ENCODE results near the gene NEB.
A peak's percentile ranks its signal among the peaks of the same experiment; 100 is the strongest.

The NEB gene

GRCh38 chr2:151525821-151526373 lies 208.4 kb downstream of the NEB start:
- in situ Hi-C loops (cut with MboI; ENCODE audit: low pct_unique_long_range_greater_than_20kb, low sequenced_read_pairs), result no loop called here
- peak; percentile 13 for DNase-seq

DNA sequence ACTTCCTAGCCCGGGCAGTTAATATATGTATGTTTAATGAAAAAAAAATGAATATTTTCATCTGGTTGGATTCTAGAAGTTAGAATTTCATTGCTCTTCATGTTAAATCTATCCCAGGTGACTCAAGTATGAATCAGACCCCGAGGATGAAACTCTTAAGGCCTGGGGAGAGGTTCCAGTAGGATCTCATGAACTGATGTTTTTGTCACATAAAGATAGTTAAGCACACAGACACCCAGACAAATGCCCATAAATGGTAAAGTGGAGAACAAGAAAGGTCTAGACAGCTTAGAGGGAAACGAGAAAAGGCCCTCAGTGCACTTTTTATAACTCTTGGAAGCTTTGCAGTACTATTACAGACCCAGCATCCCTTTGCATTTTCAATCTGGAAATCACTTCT lies 210.4 kb downstream of the NEB start:
- no peak for DNase-seq
- in situ Hi-C loops (cut with MboI; ENCODE audit: low pct_unique_long_range_greater_than_20kb, low sequenced_read_pairs), result no loop called here

DNA sequence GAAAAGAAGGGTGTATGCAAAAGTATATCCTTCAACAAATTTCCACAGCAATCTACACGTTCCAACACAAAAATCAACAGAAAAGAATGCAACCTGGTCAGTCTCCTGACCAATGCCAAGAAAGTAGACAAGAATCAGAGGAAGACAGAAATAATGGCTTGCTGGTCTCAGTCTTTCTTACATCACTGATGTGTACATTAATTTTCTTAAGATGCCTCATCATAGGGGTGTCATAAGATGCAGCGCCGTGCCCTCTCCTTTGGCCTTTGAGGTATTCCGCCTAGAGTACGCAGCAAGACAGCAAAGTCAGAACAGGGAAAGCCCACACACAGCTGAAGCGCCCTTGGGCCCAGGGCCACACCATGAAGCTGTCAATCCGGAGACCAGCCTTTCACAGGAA lies 211.7 kb downstream of the NEB start:
- DNase-seq, result no peak
- in situ Hi-C loops (cut with MboI; ENCODE audit: low pct_unique_long_range_greater_than_20kb, low sequenced_read_pairs), result no loop called here

DNA sequence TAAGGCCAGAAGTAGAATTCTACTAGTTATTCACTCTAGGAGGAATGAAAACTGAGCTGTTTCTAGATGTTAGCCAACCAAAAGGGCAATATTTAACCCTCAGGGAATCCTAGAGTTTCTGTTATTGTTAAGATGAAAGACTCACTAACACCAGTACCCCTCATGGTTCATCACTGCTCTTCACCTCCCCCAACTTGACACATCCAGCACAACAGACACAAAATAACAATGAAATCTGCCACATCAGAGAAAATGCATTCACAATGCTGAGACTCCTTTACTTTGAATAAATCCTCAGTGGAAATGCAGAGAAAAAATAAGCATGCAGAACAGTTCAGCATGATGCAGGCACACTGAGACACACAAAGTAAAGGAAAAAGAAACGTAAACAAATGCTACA lies 213.3 kb downstream of the NEB start:
- no peak for DNase-seq
- in situ Hi-C loops (cut with MboI; ENCODE audit: low pct_unique_long_range_greater_than_20kb, low sequenced_read_pairs), result no loop called here

- in situ Hi-C loops (cut with MboI; ENCODE audit: low pct_unique_long_range_greater_than_20kb, low sequenced_read_pairs), result no loop called here
- no peak for DNase-seq
These were observed 215.5 kb downstream of the NEB start for GRCh38 chr2:151518802-151519201.

DNA sequence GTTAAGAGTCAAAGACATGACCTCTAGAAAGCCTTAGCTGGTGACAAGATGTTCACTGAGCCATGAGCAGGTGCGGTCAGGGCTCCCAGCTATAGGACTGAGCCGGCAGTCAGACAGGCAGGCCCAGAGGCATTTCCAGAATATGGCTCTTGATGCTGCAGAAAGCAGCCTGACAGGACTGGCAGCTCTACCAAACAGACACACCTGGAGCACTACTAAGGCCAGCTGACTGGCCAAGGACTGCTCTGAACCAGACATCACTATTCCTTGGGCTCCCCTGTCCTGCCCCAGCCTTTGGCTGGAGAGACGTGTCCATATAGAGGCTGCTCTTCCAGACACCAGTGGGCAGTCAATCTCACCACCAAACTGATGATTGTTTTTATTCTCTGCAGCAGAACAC lies 225.8 kb downstream of the NEB start:
- DNase-seq, result no peak
- in situ Hi-C loops (cut with MboI; ENCODE audit: low pct_unique_long_range_greater_than_20kb, low sequenced_read_pairs), result no loop called here

DNA sequence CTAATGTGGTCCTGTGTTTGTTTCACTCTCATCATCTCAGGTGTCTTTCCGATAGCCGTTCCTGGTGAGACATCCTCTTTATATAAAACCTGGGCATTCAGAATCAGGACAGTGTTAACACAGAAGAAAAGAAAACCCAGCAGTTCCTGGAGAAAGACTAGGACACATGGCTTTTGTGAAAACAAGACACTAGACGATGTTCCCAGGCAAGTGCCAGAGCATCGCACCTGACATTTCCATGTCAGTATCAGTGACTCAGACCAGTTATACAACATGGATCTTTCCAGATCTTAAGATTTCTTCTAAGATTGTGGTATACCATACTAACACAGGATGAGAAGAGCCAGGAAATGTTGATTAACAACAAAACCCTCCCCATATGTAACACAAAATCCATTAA lies 228.1 kb downstream of the NEB start:
- in situ Hi-C loops (cut with MboI; ENCODE audit: low pct_unique_long_range_greater_than_20kb, low sequenced_read_pairs), result no loop called here
- DNase-seq, result no peak

DNA sequence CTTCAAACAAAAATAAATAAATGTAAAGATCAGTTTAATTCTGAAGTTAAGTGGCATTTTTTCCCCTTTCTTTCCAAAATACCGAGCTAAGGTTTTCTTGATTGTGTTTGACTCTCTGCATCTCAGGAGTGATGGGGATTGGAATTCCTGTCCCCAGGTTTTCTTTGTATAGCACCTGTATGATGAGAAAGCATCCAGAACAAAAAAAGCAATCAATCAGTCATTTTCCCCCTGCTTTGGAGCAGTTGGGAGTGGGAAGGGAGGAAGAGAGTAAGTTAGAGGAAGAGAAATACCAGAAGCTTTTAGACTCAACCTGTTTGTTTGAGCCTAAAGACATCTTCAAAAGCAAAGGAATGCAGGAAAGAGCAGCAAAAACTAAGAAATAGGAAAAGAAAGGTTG lies 236.1 kb downstream of the NEB start:
- in situ Hi-C loops (cut with MboI; ENCODE audit: low pct_unique_long_range_greater_than_20kb, low sequenced_read_pairs), result loop anchor here (25.0 kb wide), 1 partner anchor 514 kb away; no protein-coding TSS in a partner anchor
- DNase-seq, result no peak

GRCh38 chr2:151491496-151491895 lies 242.8 kb downstream of the NEB start:
- no peak for DNase-seq
- in situ Hi-C loops (cut with MboI; ENCODE audit: low pct_unique_long_range_greater_than_20kb, low sequenced_read_pairs), result loop anchor here (25.0 kb wide), 1 partner anchor 521 kb away; no protein-coding TSS in a partner anchor

DNA sequence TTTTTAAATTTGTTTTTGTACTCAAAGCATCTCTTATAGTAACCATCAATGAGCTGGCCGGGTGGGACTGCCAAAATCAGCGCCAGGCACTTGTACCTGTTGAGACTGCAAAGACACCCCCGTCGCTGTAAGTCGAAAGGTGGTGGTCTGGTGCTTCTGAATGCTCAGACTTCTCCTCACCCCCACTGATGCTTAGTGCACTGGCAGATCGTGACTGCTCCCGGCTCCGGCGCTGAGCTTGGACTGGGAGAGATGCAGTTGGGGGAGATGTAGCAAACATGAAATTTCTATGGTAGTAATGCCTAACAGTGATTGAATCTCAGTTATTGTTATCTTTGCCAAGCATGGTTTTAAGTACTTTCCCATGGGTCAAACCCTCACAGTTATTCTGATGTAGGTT lies 244.0 kb downstream of the NEB start:
- in situ Hi-C loops (cut with MboI; ENCODE audit: low pct_unique_long_range_greater_than_20kb, low sequenced_read_pairs), result loop anchor here (25.0 kb wide), 1 partner anchor 522 kb away; no protein-coding TSS in a partner anchor
- DNase-seq, result no peak

DNA sequence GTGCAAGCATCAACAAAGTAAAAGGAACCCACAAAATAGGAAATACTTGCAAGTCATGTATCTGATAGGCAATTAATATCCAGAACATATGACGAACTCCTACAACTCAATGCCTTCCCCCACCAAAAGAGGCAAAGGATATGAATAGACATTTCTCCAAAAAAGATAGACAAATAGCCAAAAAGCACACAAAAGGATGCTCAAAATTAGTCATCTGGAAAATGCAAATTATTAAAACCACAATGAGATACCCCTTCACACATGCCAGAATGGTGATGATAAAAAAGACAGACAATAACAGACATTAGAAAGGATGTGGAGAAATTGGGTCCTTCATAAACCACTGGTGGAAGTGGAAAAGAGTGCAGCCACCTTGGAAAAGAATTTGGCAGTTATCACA lies 248.2 kb downstream of the NEB start:
- no peak for DNase-seq
- in situ Hi-C loops (cut with MboI; ENCODE audit: low pct_unique_long_range_greater_than_20kb, low sequenced_read_pairs), result loop anchor here (25.0 kb wide), 1 partner anchor 526 kb away; no protein-coding TSS in a partner anchor

DNA sequence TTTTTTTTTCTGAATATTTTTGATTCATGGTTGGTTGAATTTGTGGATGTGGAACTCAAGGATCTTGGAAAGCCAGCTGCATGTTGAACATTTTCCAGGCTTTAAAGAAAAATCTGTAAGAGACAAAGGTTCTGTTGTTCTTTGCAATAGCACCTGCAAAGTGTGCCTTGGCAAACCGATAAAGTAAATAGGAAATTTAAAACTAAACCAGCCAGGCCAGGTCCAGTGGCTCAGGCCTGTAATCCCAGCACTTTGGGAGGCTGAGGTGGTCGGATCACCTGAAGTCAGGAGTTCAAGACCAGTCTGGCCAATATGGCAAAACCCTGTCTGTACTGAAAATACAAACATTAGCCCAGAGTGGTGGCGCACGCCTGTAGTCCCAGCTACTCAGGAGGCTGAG lies 250.2 kb downstream of the NEB start:
- in situ Hi-C loops (cut with MboI; ENCODE audit: low pct_unique_long_range_greater_than_20kb, low sequenced_read_pairs), result loop anchor here (25.0 kb wide), 1 partner anchor 528 kb away; no protein-coding TSS in a partner anchor
- no peak for DNase-seq

DNA sequence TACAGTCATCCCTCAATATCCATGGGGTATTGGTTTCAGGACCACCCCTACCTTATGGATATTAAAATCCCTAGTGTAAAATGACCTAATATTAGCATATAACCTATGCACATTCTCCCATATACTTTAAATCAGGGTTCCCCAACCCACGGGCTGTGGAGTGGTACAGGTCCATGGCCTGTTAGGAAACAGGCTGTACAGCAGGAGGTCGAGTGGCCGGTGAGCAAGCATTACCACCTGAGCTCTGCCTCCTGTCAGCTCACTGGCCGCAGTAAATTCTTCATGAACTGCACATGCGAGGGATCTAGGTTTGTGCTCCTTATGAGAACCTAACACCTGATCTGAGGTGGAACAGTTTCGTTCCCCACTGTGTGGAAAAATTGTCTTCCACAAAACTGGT lies 250.7 kb downstream of the NEB start:
- no peak for DNase-seq
- in situ Hi-C loops (cut with MboI; ENCODE audit: low pct_unique_long_range_greater_than_20kb, low sequenced_read_pairs), result loop anchor here (25.0 kb wide), 1 partner anchor 529 kb away; no protein-coding TSS in a partner anchor

GRCh38 chr2:151482171-151482725 lies 252.0 kb downstream of the NEB start:
- in situ Hi-C loops (cut with MboI; ENCODE audit: low pct_unique_long_range_greater_than_20kb, low sequenced_read_pairs), result loop anchor here (25.0 kb wide), 1 partner anchor 530 kb away; no protein-coding TSS in a partner anchor

DNA sequence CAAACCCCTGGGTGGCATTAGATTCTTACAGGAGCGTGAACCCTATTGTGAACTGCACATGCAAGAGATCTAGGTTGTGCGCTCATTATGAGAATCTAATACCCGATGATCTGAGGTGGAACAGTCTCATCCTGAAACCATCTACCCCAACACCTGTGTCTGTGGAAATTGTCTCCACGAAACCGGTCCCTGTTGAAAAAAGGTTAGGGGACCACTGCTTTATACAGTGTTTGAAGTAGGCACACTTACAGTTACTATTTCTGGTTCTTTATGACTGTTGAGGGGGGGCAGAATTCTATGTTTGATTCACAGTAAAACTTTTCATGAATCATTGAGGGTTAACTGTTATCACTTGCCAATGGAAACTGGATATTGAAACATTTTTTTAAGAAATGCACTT lies 252.5 kb downstream of the NEB start:
- in situ Hi-C loops (cut with MboI; ENCODE audit: low pct_unique_long_range_greater_than_20kb, low sequenced_read_pairs), result loop anchor here (25.0 kb wide), 1 partner anchor 531 kb away; no protein-coding TSS in a partner anchor
- DNase-seq, result no peak

More at GRCh38 chr2:151482171-151482725, 252.0 kb downstream of the NEB start:
- DNase-seq, result no peak

DNA sequence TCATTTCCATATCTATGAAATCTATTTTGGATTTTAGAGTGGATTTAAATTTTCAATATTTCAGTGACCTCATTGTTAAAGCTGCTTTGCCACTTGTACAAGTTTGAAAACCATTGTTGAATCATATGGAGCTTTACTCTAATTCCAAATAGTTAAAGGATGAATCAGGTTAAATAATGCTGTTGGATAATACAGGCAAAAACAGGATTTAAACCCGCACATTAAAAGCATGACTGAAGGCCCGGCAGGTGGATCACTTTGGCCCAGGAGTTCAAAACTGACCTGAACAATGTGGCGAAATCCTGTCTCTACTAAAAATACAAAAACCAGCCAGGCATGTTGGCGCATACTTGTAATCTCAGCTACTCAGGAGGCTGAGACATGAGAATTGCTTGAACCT lies 256.3 kb downstream of the NEB start:
- in situ Hi-C loops (cut with MboI; ENCODE audit: low pct_unique_long_range_greater_than_20kb, low sequenced_read_pairs), result loop anchor here (25.0 kb wide), 1 partner anchor 534 kb away; no protein-coding TSS in a partner anchor
- no peak for DNase-seq

DNA sequence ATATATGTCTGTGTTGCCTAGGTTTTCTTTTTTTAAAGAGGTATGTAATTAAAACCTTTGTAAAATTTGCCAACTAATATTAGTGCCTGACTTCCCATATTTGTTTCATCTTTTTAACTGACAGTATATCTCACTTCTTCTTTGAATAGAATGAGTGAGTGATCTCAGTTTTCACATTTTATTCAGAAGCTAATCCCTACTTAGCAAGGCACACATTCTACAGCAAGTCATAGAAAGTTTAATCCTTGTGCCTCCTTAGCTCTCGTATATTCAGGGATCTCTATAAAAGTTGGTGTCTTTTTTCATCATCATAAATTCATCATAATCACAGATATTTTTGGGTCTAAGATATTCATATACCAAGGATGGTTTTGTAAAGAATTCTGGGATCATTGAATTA lies 258.0 kb downstream of the NEB start:
- no peak for DNase-seq
- in situ Hi-C loops (cut with MboI; ENCODE audit: low pct_unique_long_range_greater_than_20kb, low sequenced_read_pairs), result loop anchor here (25.0 kb wide), 1 partner anchor 536 kb away; no protein-coding TSS in a partner anchor

DNA sequence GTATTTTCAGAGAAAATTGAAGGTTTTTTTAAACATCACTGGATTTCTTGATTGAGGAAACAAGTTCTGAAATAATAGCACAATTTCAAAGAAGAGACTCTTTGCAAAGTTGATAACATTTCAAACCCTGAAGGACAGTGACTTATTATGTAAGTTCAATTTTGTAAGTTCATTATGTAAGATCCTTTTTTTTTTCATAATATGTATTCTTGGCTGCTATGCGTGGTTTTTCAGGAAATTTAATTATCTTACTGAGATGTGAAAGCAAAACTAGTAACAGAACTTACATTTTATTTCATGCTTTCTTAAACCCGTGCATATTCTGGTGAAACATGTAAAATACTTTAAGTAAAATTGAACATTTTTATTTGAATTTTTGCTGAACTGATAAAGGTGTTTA lies 259.2 kb downstream of the NEB start:
- in situ Hi-C loops (cut with MboI; ENCODE audit: low pct_unique_long_range_greater_than_20kb, low sequenced_read_pairs), result loop anchor here (25.0 kb wide), 1 partner anchor 537 kb away; no protein-coding TSS in a partner anchor
- DNase-seq, result no peak

DNA sequence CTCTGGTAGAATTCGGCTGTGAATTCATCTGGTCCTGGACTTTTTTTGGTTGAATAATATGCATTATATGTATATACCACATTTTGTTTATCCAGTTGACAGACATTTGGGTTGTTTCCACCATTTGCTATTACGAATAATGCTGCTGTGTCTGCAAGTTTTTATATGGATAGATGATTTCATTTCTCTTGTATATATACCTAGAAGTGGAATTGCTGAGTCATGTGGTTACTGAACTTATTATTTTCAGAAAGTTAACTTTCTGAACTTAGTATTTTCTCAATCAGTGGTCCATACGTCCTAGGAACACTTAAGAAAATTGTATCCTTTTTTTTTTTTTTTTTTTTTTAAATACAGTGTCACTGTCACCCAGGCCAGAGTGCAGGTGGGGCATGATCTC lies 261.3 kb downstream of the NEB start:
- in situ Hi-C loops (cut with MboI; ENCODE audit: low pct_unique_long_range_greater_than_20kb, low sequenced_read_pairs), result no loop called here
- no peak for DNase-seq

GRCh38 chr2:151470556-151470955 lies 263.7 kb downstream of the NEB start:
- in situ Hi-C loops (cut with MboI; ENCODE audit: low pct_unique_long_range_greater_than_20kb, low sequenced_read_pairs), result no loop called here

GRCh38 chr2:151465771-151466170 lies 268.5 kb downstream of the NEB start:
- in situ Hi-C loops (cut with MboI; ENCODE audit: low pct_unique_long_range_greater_than_20kb, low sequenced_read_pairs), result no loop called here
- no peak for DNase-seq

More at GRCh38 chr2:151470556-151470955, 263.7 kb downstream of the NEB start:
- no peak for DNase-seq

Measured in KBM-7 (cell line).